AG10803 (cell line): Measurements from ENCODE around the gene MYL3.
"Not testable (repeated sequence)": the region's sequence is repeated elsewhere in the genome, so short reads cannot be mapped to it uniquely, and the experiment has no call there.

ENCODE experiments used
- DNase-seq: peaks from one replicate; pipeline ENCODE4 v3.0.0; 2010; ENCODE audit warnings: low read depth
- H3K4me3 ChIP-seq: 2 replicates; pipeline ENCODE4 v1.5.1; 2011; ENCODE audit warnings: mild to moderate bottlenecking, low read length, control low read depth
- TF ChIP-seq, protein P1 (sequence below): conservative IDR thresholded peaks from 2 replicates; pipeline ENCODE4 v1.5.1; 2011; ENCODE audit warnings: mild to moderate bottlenecking, low read length, control low read depth, inconsistent platforms

The MYL3 gene

DNA sequence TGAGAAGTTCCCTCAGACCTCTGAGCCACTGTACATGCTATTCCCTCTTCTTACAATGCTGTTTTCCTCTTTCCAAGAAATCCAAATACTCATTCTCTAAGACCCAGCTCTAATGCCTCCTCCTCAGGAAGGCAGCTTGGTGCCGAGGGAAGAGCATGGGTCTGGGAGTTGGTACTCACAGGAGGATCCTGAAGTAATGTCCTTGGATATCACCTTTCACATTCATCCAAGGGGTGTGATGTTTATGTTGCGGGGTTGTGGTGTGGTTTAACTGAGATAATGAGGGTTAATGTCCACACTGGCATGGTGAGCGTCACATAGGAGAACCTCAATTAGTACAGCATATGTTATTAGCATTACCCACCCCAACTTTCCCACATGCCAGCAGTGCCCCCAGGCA lies 31.9 kb downstream of the MYL3 start:
- TF ChIP-seq, protein P1, sequence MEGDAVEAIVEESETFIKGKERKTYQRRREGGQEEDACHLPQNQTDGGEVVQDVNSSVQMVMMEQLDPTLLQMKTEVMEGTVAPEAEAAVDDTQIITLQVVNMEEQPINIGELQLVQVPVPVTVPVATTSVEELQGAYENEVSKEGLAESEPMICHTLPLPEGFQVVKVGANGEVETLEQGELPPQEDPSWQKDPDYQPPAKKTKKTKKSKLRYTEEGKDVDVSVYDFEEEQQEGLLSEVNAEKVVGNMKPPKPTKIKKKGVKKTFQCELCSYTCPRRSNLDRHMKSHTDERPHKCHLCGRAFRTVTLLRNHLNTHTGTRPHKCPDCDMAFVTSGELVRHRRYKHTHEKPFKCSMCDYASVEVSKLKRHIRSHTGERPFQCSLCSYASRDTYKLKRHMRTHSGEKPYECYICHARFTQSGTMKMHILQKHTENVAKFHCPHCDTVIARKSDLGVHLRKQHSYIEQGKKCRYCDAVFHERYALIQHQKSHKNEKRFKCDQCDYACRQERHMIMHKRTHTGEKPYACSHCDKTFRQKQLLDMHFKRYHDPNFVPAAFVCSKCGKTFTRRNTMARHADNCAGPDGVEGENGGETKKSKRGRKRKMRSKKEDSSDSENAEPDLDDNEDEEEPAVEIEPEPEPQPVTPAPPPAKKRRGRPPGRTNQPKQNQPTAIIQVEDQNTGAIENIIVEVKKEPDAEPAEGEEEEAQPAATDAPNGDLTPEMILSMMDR, result no peak
- no peak overlapping the region for H3K4me3 ChIP-seq
- no peak for DNase-seq

DNA sequence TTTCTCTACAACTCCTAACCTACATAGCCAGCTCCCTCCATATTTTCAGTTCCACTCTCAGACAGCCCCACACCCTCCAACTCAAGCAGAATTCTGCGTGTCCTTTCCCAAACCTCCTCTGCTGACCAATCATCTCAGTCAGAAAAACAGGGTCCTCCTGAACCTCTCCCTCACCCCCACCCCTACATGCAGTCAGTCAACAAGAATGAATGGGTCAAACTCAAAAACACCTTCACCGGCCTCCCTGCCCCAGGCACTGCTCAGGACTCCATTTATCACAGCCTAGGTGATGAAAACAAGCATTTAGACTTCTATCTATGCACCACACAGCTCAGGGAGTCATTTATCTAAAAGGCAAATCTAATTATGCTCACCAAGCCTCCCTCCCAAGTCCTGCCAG lies 32.4 kb downstream of the MYL3 start:
- TF ChIP-seq, protein P1, result no peak
- no peak for DNase-seq
- H3K4me3 ChIP-seq, result no peak overlapping the region

DNA sequence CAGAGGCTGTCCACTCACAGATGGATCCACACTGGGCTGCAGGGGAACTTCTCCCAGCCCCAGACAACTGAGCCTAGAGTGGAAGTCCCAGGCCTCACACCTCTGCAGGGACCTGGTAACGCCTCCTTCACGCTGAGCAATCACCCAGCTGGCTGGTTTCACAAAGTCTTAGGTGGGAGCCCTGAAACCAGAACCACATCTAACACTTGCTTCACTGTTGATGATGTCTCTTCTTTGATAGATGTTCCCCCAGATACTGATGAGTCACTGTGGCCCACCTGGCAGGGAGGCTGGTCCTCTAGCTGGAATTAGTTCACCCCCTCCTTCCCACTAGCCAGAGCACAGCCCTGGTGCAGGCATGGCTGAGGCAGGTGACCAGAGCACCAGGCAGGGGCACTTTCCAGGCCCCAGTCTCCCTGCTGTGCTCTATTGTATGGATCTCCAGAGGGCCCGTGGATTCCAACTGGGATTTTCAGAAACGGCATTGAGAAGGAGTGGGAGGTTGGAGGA lies 33.5 kb downstream of the MYL3 start:
- H3K4me3 ChIP-seq, result no peak overlapping the region
- DNase-seq, result no peak
- TF ChIP-seq, protein P1, result no peak

DNA sequence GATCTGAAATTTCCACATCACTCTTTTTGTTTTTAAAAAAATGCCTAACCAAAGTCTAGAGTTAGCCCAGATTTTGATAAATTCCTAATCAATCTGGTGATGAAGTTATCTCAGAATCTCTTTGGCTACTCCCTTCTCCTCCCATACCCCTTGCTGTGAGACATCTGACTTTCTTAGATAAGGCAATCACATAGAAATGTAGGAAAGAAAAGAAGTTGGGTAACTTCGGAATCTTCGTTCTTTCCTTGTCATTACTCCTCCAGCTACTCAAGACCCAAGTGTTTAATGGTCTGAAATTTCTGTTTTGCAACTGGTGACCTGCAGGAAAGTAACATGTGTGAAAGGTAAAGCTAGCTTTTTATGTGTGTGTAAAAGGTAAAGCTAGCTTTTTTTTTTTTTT lies 37.8 kb downstream of the MYL3 start:
- TF ChIP-seq, protein P1, result no peak
- DNase-seq, result no peak
- no peak overlapping the region for H3K4me3 ChIP-seq

DNA sequence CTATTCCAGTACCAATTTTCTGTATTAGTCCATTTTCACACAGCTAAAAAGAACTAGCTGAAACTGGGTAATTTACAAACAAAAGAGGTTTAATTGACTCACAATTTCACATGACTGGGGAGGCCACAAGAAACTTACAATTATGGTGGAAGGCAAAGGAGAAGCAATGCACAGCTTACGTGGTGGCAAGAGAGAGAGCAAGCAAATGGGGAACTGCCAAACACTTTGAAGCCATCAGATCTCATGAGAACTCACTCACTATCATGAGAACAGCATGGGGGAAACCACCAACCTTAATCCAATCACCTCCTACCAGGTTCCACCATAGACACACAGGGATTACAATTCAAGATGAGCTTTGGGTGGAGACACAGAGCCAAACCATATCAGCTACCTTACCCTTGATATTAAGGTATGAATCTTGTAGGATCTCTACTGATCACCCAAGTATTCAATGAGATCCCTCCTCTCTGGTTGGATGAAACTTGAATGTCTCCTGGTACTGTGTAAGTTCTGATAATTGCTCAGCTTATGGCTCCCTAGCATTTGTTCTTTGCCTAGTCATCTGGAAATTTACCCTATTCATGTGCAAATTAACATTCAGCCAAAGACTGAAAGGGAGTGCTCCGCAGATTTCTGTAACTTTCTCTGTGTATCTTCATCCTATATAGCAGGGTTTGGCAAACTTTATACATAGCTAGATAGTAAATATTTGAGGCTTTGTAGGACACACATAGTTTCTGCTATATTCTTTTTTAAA lies 38.9 kb downstream of the MYL3 start:
- DNase-seq, result no peak
- TF ChIP-seq, protein P1, result no peak
- no peak overlapping the region for H3K4me3 ChIP-seq

DNA sequence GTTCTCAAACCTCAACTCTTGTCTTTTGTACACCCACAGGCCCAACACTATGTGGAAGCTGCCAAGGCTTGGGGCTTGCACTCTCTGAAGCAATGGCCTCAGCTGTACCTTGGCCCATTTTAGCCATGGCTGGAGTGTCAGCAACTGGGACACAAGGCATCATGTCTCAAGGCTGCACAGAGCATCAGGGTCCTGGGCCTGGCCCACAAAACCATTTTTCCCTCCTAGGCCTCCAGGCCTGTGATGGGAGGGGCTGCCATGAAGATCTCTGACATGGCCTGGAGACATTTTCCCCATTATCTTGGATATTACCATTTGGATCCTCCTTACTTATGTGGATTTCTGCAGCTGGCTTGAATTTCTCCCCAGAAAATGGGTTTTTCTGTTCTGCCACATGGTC lies 39.9 kb downstream of the MYL3 start:
- DNase-seq, H3K4me3 ChIP-seq: not testable (repeated sequence)

DNA sequence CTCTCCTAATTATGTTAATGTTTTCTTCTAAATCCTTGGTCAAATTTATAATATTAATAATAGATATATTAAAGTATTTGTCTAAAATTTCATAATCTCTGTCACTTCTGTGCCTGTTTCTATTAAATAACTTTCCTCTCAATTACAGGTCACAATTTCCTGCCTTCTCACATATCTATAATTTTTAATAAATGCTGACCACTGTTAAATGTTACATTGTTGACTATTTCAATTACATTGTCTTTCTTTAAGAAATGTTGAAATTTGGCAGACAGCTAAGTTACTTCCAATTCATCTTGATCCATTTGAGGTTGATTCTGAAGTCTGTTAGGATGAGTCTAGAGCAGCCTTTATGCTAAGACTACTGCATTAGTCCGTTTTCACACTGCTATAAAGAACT lies 41.7 kb downstream of the MYL3 start:
- no peak for DNase-seq
- H3K4me3 ChIP-seq, result no peak overlapping the region
- TF ChIP-seq, protein P1, result no peak
